ENCODE results near the gene SLC35F4.
"Not testable (repeated sequence)": the region's sequence is repeated elsewhere in the genome, so short reads cannot be mapped to it uniquely, and the experiment has no call there.

Gene SLC35F4

GRCh38 chr14:57866199-57866705 is 360 bp upstream of the SLC35F4 start:
- no peak overlapping the region for H3K27ac Mint-ChIP-seq
- no peak for ATAC-seq
- no peak for DNase-seq
- H3K4me3 Mint-ChIP-seq: no peak overlapping the region
- no peaks in the 10 kb centered on the region for H3K36me3 Mint-ChIP-seq (ENCODE audit: low read depth)
- H3K9me3 Mint-ChIP-seq: no peaks in the 10 kb centered on the region
- H3K27me3 Mint-ChIP-seq: peaks cover 28% of the 10 kb centered on the region
- no peaks in the 10 kb centered on the region for H3K4me1 Mint-ChIP-seq

- H3K27ac Mint-ChIP-seq: no peak overlapping the region
- H3K36me3 Mint-ChIP-seq (ENCODE audit: low read depth): no peaks in the 10 kb centered on the region
- H3K4me1 Mint-ChIP-seq: no peaks in the 10 kb centered on the region
- DNase-seq (no peak), ATAC-seq (no peak)
- H3K27me3 Mint-ChIP-seq: peaks cover 28% of the 10 kb centered on the region
- no peak overlapping the region for H3K4me3 Mint-ChIP-seq
- H3K9me3 Mint-ChIP-seq: no peaks in the 10 kb centered on the region
These were observed 858 bp downstream of the SLC35F4 start for GRCh38 chr14:57865066-57865402.

GRCh38 chr14:57864659-57865058 is 1.2 kb downstream of the SLC35F4 start:
- no peak for ATAC-seq
- no peak overlapping the region for H3K27ac Mint-ChIP-seq
- DNase-seq: no peak
- no peaks in the 10 kb centered on the region for H3K36me3 Mint-ChIP-seq (ENCODE audit: low read depth)
- no peaks in the 10 kb centered on the region for H3K9me3 Mint-ChIP-seq
- H3K4me3 Mint-ChIP-seq: no peak overlapping the region
- no peaks in the 10 kb centered on the region for H3K4me1 Mint-ChIP-seq
- H3K27me3 Mint-ChIP-seq: peaks cover 28% of the 10 kb centered on the region

- DNase-seq: no peak
These were observed 2.4 kb downstream of the SLC35F4 start for GRCh38 chr14:57863471-57863870.

GRCh38 chr14:57855666-57856065 is 10.2 kb downstream of the SLC35F4 start:
- not testable (repeated sequence) for ATAC-seq; H3K4me1 Mint-ChIP-seq; H3K9me3 Mint-ChIP-seq; H3K27me3 Mint-ChIP-seq; DNase-seq; H3K4me3 Mint-ChIP-seq; H3K27ac Mint-ChIP-seq; H3K36me3 Mint-ChIP-seq (ENCODE audit: low read depth)

More at GRCh38 chr14:57863471-57863870, 2.4 kb downstream of the SLC35F4 start:
- Mint-ChIP-seq H3K27me3 (peaks cover 28% of the 10 kb centered on the region), H3K36me3 (ENCODE audit: low read depth) (no peaks in the 10 kb centered on the region), H3K4me1 (no peaks in the 10 kb centered on the region), H3K4me3 (no peak overlapping the region), H3K9me3 (no peaks in the 10 kb centered on the region), H3K27ac (no peak overlapping the region)
- ATAC-seq: no peak

- Mint-ChIP-seq H3K27me3 (no peaks in the 10 kb centered on the region), H3K4me3 (no peak overlapping the region), H3K4me1 (no peaks in the 10 kb centered on the region), H3K27ac (no peak overlapping the region), H3K36me3 (ENCODE audit: low read depth) (no peaks in the 10 kb centered on the region), H3K9me3 (peaks cover 3% of the 10 kb centered on the region)
- ATAC-seq (no peak), DNase-seq (no peak)
These were observed 11.3 kb downstream of the SLC35F4 start for GRCh38 chr14:57854571-57854970.

GRCh38 chr14:57851354-57851753 is 14.5 kb downstream of the SLC35F4 start:
- H3K27me3 Mint-ChIP-seq: no peaks in the 10 kb centered on the region
- no peak for DNase-seq
- no peaks in the 10 kb centered on the region for H3K9me3 Mint-ChIP-seq
- H3K4me3 Mint-ChIP-seq: no peak overlapping the region
- H3K4me1 Mint-ChIP-seq: no peaks in the 10 kb centered on the region
- H3K27ac Mint-ChIP-seq: no peak overlapping the region
- H3K36me3 Mint-ChIP-seq (ENCODE audit: low read depth): no peaks in the 10 kb centered on the region
- ATAC-seq: no peak

- no peak overlapping the region for H3K4me3 Mint-ChIP-seq
- H3K4me1 Mint-ChIP-seq: no peaks in the 10 kb centered on the region
- no peaks in the 10 kb centered on the region for H3K27me3 Mint-ChIP-seq
- no peak overlapping the region for H3K27ac Mint-ChIP-seq
- H3K36me3 Mint-ChIP-seq (ENCODE audit: low read depth): no peaks in the 10 kb centered on the region
- no peaks in the 10 kb centered on the region for H3K9me3 Mint-ChIP-seq
- DNase-seq (no peak), ATAC-seq (no peak)
These were observed 17.1 kb downstream of the SLC35F4 start for GRCh38 chr14:57848786-57849185.

- Mint-ChIP-seq H3K36me3 (ENCODE audit: low read depth) (no peaks in the 10 kb centered on the region), H3K4me3 (no peak overlapping the region), H3K27me3 (no peaks in the 10 kb centered on the region), H3K9me3 (no peaks in the 10 kb centered on the region), H3K4me1 (no peaks in the 10 kb centered on the region), H3K27ac (no peak overlapping the region)
- ATAC-seq (no peak), DNase-seq (no peak)
These were observed 17.5 kb downstream of the SLC35F4 start for GRCh38 chr14:57848353-57848752.

GRCh38 chr14:57847706-57848105 is 18.2 kb downstream of the SLC35F4 start:
- Mint-ChIP-seq H3K27me3 (no peaks in the 10 kb centered on the region), H3K36me3 (ENCODE audit: low read depth) (no peaks in the 10 kb centered on the region), H3K4me3 (no peak overlapping the region)

GRCh38 chr14:57847096-57847495 is 18.8 kb downstream of the SLC35F4 start:
- Mint-ChIP-seq H3K4me1 (no peaks in the 10 kb centered on the region), H3K4me3 (no peak overlapping the region), H3K27me3 (no peaks in the 10 kb centered on the region), H3K9me3 (no peaks in the 10 kb centered on the region), H3K36me3 (ENCODE audit: low read depth) (no peaks in the 10 kb centered on the region), H3K27ac (no peak overlapping the region)
- ATAC-seq: no peak
- DNase-seq: no peak

More at GRCh38 chr14:57847706-57848105, 18.2 kb downstream of the SLC35F4 start:
- no peak for ATAC-seq
- no peak for DNase-seq
- Mint-ChIP-seq H3K9me3 (no peaks in the 10 kb centered on the region), H3K4me1 (no peaks in the 10 kb centered on the region), H3K27ac (no peak overlapping the region)

- ATAC-seq: no peak
- H3K36me3 Mint-ChIP-seq (ENCODE audit: low read depth): no peaks in the 10 kb centered on the region
- no peaks in the 10 kb centered on the region for H3K27me3 Mint-ChIP-seq
- no peak overlapping the region for H3K4me3 Mint-ChIP-seq
- H3K27ac Mint-ChIP-seq: no peak overlapping the region
- no peaks in the 10 kb centered on the region for H3K9me3 Mint-ChIP-seq
- H3K4me1 Mint-ChIP-seq: no peaks in the 10 kb centered on the region
- DNase-seq: no peak
These were observed 19.3 kb downstream of the SLC35F4 start for GRCh38 chr14:57846596-57846995.

GRCh38 chr14:57845802-57846531 is 19.9 kb downstream of the SLC35F4 start:
- DNase-seq (no peak), ATAC-seq (no peak)
- H3K4me1 Mint-ChIP-seq: no peaks in the 10 kb centered on the region
- no peak overlapping the region for H3K27ac Mint-ChIP-seq
- H3K27me3 Mint-ChIP-seq: no peaks in the 10 kb centered on the region
- no peaks in the 10 kb centered on the region for H3K9me3 Mint-ChIP-seq
- no peak overlapping the region for H3K4me3 Mint-ChIP-seq
- no peaks in the 10 kb centered on the region for H3K36me3 Mint-ChIP-seq (ENCODE audit: low read depth)

GRCh38 chr14:57845316-57845715 is 20.6 kb downstream of the SLC35F4 start:
- H3K27me3 Mint-ChIP-seq: no peaks in the 10 kb centered on the region
- no peak overlapping the region for H3K27ac Mint-ChIP-seq
- ATAC-seq (no peak), DNase-seq (no peak)
- H3K4me3 Mint-ChIP-seq: no peak overlapping the region
- no peaks in the 10 kb centered on the region for H3K36me3 Mint-ChIP-seq (ENCODE audit: low read depth)
- no peaks in the 10 kb centered on the region for H3K9me3 Mint-ChIP-seq
- H3K4me1 Mint-ChIP-seq: no peaks in the 10 kb centered on the region

GRCh38 chr14:57837267-57837666 is 28.6 kb downstream of the SLC35F4 start:
- no peak overlapping the region for H3K27ac Mint-ChIP-seq
- H3K4me1 Mint-ChIP-seq: no peaks in the 10 kb centered on the region
- no peaks in the 10 kb centered on the region for H3K36me3 Mint-ChIP-seq (ENCODE audit: low read depth)
- no peaks in the 10 kb centered on the region for H3K9me3 Mint-ChIP-seq
- ATAC-seq: no peak
- H3K4me3 Mint-ChIP-seq: no peak overlapping the region
- no peak for DNase-seq
- peaks cover 6% of the 10 kb centered on the region for H3K27me3 Mint-ChIP-seq

- no peaks in the 10 kb centered on the region for H3K36me3 Mint-ChIP-seq (ENCODE audit: low read depth)
- H3K4me1 Mint-ChIP-seq: no peaks in the 10 kb centered on the region
- H3K9me3 Mint-ChIP-seq: no peaks in the 10 kb centered on the region
- ATAC-seq (no peak), DNase-seq (no peak)
- no peak overlapping the region for H3K4me3 Mint-ChIP-seq
- peaks cover 6% of the 10 kb centered on the region for H3K27me3 Mint-ChIP-seq
- no peak overlapping the region for H3K27ac Mint-ChIP-seq
These were observed 30.1 kb downstream of the SLC35F4 start for GRCh38 chr14:57835766-57836165.
